OCI-LY7 (cell line): ENCODE measurements around the gene UBE3D. TPM values are rescaled to one million over a fixed set of nuclear protein-coding genes. Genes with fewer than 3 reads are reported as not detected.

ENCODE experiments used
- BruUV-seq: library from RNA; stranded (reverse); fragments of 400-500 nt; replicated peaks from 2 replicates; lab custom pipeline; 2021; lab: Mats Ljungman, UMichigan
- CTCF ChIA-PET: fragments of 300-600 bp; sonication (Branson Sonifier 250); formaldehyde crosslinking; loops from one replicate; lab custom pipeline; 2022; ENCODE audit warnings: antibody characterized with exemption; ENCODE audit not compliant: unreplicated experiment; lab: Charles Lee
- POLR2A ChIA-PET: fragments of 300-600 bp; sonication (Branson Sonifier 250); formaldehyde crosslinking; loops from one replicate; lab custom pipeline; 2022; ENCODE audit warnings: antibody characterized with exemption; lab: Charles Lee
- DNase-seq: peaks from one replicate; pipeline ENCODE4 v3.0.0-alpha.2; 2015; ENCODE audit warnings: low spot score
- H2AFZ ChIP-seq: fragments of 200-600 bp; sonication (generic), shearing (Covaris generic); 2 replicates; pipeline ENCODE4 v1.6.1; 2014; ENCODE audit warnings: mild to moderate bottlenecking, antibody characterized with exemption, low read length, moderate library complexity
- H3K27ac ChIP-seq: fragments of 200-600 bp; sonication (generic); 2 replicates; pipeline ENCODE4 v1.5.1; 2014; ENCODE audit warnings: mixed run types, low read depth, mild to moderate bottlenecking, moderate library complexity, low read length, inconsistent platforms; ENCODE audit not compliant: poor library complexity, severe bottlenecking
- H3K36me3 ChIP-seq: fragments of 200-600 bp; sonication (generic); 2 replicates; pipeline ENCODE4 v1.6.1; 2014; ENCODE audit warnings: mild to moderate bottlenecking, antibody characterized with exemption, low read length, moderate library complexity, mixed read lengths; ENCODE audit not compliant: insufficient read depth
- H3K4me1 ChIP-seq: fragments of 200-600 bp; sonication (generic); 2 replicates; pipeline ENCODE4 v1.5.1; 2014; ENCODE audit warnings: mild to moderate bottlenecking, low read length; ENCODE audit not compliant: insufficient read depth, poor library complexity, severe bottlenecking
- H3K4me2 ChIP-seq: fragments of 200-600 bp; sonication (generic); 2 replicates; pipeline ENCODE4 v1.6.1; 2014; ENCODE audit warnings: mild to moderate bottlenecking, low read length
- H3K4me3 ChIP-seq: fragments of 200-600 bp; sonication (generic); 2 replicates; pipeline ENCODE4 v1.5.1; 2014; ENCODE audit warnings: mild to moderate bottlenecking, low read depth, low read length; ENCODE audit not compliant: poor library complexity, severe bottlenecking
- H3K79me2 ChIP-seq: fragments of 200-600 bp; sonication (generic); 2 replicates; pipeline ENCODE4 v1.6.1; 2016; ENCODE audit warnings: low read depth, mild to moderate bottlenecking, low read length, moderate library complexity, mixed read lengths; ENCODE audit not compliant: insufficient read depth
- H3K9me2 ChIP-seq: fragments of 200-600 bp; sonication (generic); 2 replicates; pipeline ENCODE4 v1.6.1; 2016; ENCODE audit warnings: mild to moderate bottlenecking, low read length, mixed read lengths; ENCODE audit not compliant: insufficient read depth
- H3K9me3 ChIP-seq: fragments of 200-600 bp; sonication (generic); 2 replicates; pipeline ENCODE4 v1.6.1; 2014; ENCODE audit warnings: mild to moderate bottlenecking, mixed run types, low read length, mixed read lengths
- H4K20me1 ChIP-seq: fragments of 200-600 bp; sonication (generic); 2 replicates; pipeline ENCODE4 v1.6.1; 2014; ENCODE audit warnings: mild to moderate bottlenecking, antibody characterized with exemption, low read length, moderate library complexity, mixed read lengths; ENCODE audit not compliant: insufficient read depth
- CTCF ChIP-seq: fragments of 200-600 bp; sonication (generic); conservative IDR thresholded peaks from 2 replicates; pipeline ENCODE4 v1.5.1; 2014; ENCODE audit warnings: mild to moderate bottlenecking, antibody characterized with exemption, low read length, moderate library complexity, mixed read lengths
- EZH2phosphoT487 ChIP-seq: fragments of 200-600 bp; sonication (generic); IDR thresholded peaks from 2 replicates; pipeline ENCODE4 v1.6.1; 2018; ENCODE audit warnings: low read depth, borderline replicate concordance, mild to moderate bottlenecking, mixed run types, antibody characterized with exemption, low read length, moderate library complexity, mixed read lengths
- intact Hi-C: fragments of 100-400 bp; cut with micrococcal nuclease; formaldehyde crosslinking; loops from one replicate; pipeline ENCODE4 v1.10.0; 2022; ENCODE audit not compliant: unreplicated experiment
- total RNA-seq, 2 experiments: library from RNA; depleted of rRNA in 1 of 2; stranded (reverse); fragments of >200 nt in 1 of 2; shearing (Covaris generic) in 1 of 2; gene quantifications; 2 replicates each; pipeline ENCODE4 v1.2.3, GENCODE V29; 2014 to 2022

UBE3D gene
- total RNA-seq, 2 experiments from 2014 or later, result 11.0 to 15.1 TPM

DNA sequence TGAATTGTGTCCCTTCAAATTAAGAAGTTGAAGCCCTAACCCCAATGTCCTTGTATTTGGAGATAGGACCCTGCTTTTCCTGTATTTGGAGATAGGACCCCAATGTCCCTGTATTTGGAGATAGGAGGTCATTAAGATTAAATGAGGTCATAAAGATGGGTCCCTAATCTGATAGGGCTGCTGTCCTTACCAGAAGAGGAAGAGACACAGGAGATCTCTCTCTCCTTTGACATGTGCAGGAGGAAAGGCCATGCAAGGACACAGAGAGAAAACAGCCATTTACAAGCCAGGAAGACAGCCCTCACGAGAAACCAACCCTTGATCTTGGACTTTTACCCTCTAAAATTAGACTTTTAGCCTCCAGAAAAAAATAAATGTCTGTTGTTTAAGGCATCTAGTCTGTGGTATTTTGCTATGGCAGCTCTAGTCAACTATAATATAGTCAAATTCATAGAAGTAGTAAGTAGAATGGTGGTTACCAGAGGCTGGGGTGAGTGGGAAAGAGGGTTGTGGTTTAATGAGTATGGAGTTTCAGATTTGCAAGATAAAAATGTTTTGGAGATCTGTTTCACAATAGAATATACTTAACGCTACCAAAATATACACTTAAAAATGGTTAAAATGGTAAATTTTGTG is 59.3 kb downstream of the UBE3D start:
- H3K79me2 ChIP-seq, result no peaks in the 10 kb centered on the region
- H3K27ac ChIP-seq, result no peak overlapping the region
- no peak overlapping the region for H2AFZ ChIP-seq
- no peaks in the 10 kb centered on the region for H3K36me3 ChIP-seq
- ChIA-PET POLR2A (interaction anchor here (0.7 kb wide), 1 partner anchor 624 kb away, joined by 3 read pairs; no protein-coding TSS in a partner anchor), CTCF (no interaction called here)
- DNase-seq, result no peak
- BruUV-seq, result no TSS peak
- no peaks in the 10 kb centered on the region for H3K9me2 ChIP-seq
- H4K20me1 ChIP-seq, result no peaks in the 10 kb centered on the region
- TF ChIP-seq CTCF (no peak), EZH2phosphoT487 (no peak)
- intact Hi-C loops, result no loop called here
- H3K4me2 ChIP-seq, result no peak overlapping the region
- H3K4me1 ChIP-seq, result peaks cover 4% of the 10 kb centered on the region
- no peak overlapping the region for H3K4me3 ChIP-seq
- no peaks in the 10 kb centered on the region for H3K9me3 ChIP-seq

- H3K36me3 ChIP-seq, result no peaks in the 10 kb centered on the region
- no peak for TF ChIP-seq EZH2phosphoT487
- TF ChIP-seq CTCF, result no peak
- H3K9me2 ChIP-seq, result no peaks in the 10 kb centered on the region
- H2AFZ ChIP-seq, result no peak overlapping the region
- H3K4me1 ChIP-seq, result no peaks in the 10 kb centered on the region
- no peaks in the 10 kb centered on the region for H3K9me3 ChIP-seq
- no TSS peak for BruUV-seq
- H3K27ac ChIP-seq, result no peak overlapping the region
- no peak overlapping the region for H3K4me3 ChIP-seq
- no peak overlapping the region for H3K4me2 ChIP-seq
- no peak for DNase-seq
- H3K79me2 ChIP-seq, result no peaks in the 10 kb centered on the region
- POLR2A ChIA-PET, result no interaction called here
- intact Hi-C loops, result no loop called here
- H4K20me1 ChIP-seq, result no peaks in the 10 kb centered on the region
- CTCF ChIA-PET, result no interaction called here
These were observed 69.5 kb downstream of the UBE3D start for GRCh38 chr6:82996156-82996555.

- no TSS peak for BruUV-seq
- H3K36me3 ChIP-seq, result no peaks in the 10 kb centered on the region
- DNase-seq, result no peak
- no peaks in the 10 kb centered on the region for H3K4me1 ChIP-seq
- no peaks in the 10 kb centered on the region for H3K9me3 ChIP-seq
- H4K20me1 ChIP-seq, result no peaks in the 10 kb centered on the region
- H3K9me2 ChIP-seq, result no peaks in the 10 kb centered on the region
- no peak overlapping the region for H2AFZ ChIP-seq
- TF ChIP-seq CTCF (no peak), EZH2phosphoT487 (no peak)
- intact Hi-C loops, result no loop called here
- H3K4me2 ChIP-seq, result no peak overlapping the region
- no peaks in the 10 kb centered on the region for H3K79me2 ChIP-seq
- no peak overlapping the region for H3K27ac ChIP-seq
- ChIA-PET CTCF (no interaction called here), POLR2A (no interaction called here)
- no peak overlapping the region for H3K4me3 ChIP-seq
These were observed 70.6 kb downstream of the UBE3D start for GRCh38 chr6:82995066-82995465.
